HepG2 (cell line): ENCODE results near the gene HSPA5. TPM values are rescaled to one million over a fixed set of nuclear protein-coding genes. Genes with fewer than 3 reads are reported as not detected.
A peak's percentile ranks its signal among the peaks of the same experiment; 100 is the strongest.

Experiments
- BCL6 ChIP-seq: IDR thresholded peaks from 2 replicates; pipeline ENCODE4 v1.6.1; 2016; ENCODE audit warnings: missing genetic modification reagents, missing compliant biosample characterization
- ERF ChIP-seq: IDR thresholded peaks from 2 replicates; pipeline ENCODE4 v1.6.1; 2018; ENCODE audit warnings: missing biosample characterization, missing genetic modification reagents
- HIVEP1 ChIP-seq: sonication (generic); formaldehyde crosslinking; IDR thresholded peaks from 2 replicates; pipeline ENCODE4 v1.4.0; 2020; ENCODE audit warnings: mild to moderate bottlenecking, missing genetic modification reagents
- HMGXB4 ChIP-seq, 2 experiments: sonication (generic) in 1 of 2; formaldehyde crosslinking in 1 of 2; IDR thresholded peaks; 2 replicates each; pipeline versions ENCODE4 v1.4.0 to v1.6.1; 2018 to 2020; ENCODE audit warnings: missing genetic modification reagents in 2 of 2, borderline replicate concordance in 1 of 2, low read depth in 1 of 2, mild to moderate bottlenecking in 1 of 2, missing biosample characterization in 1 of 2
- JDP2 ChIP-seq: sonication (generic); formaldehyde crosslinking; IDR thresholded peaks from 2 replicates; pipeline ENCODE4 v1.8.1; 2022; ENCODE audit warnings: missing genetic modification reagents, borderline replicate concordance
- PBX3 ChIP-seq: sonication (generic); formaldehyde crosslinking; IDR thresholded peaks from 2 replicates; pipeline ENCODE4 v1.8.1; 2023; ENCODE audit warnings: missing genetic modification reagents, inconsistent platforms, borderline replicate concordance
- PRDM4 ChIP-seq: sonication (generic); formaldehyde crosslinking; IDR thresholded peaks from 2 replicates; pipeline ENCODE4 v1.9.0; 2021; ENCODE audit warnings: missing genetic modification reagents, borderline replicate concordance
- SIX4 ChIP-seq: sonication (generic); formaldehyde crosslinking; IDR thresholded peaks from 2 replicates; pipeline ENCODE4 v1.4.0; 2020; ENCODE audit warnings: missing genetic modification reagents
- SMYD3 ChIP-seq: sonication (generic); formaldehyde crosslinking; IDR thresholded peaks from 2 replicates; pipeline ENCODE4 v1.8.1; 2023; ENCODE audit warnings: mild to moderate bottlenecking, missing genetic modification reagents
- TEF ChIP-seq: sonication (generic); formaldehyde crosslinking; IDR thresholded peaks from 2 replicates; pipeline ENCODE4 v1.5.0; 2020; ENCODE audit warnings: missing genetic modification reagents
- ZKSCAN5 ChIP-seq: sonication (generic); formaldehyde crosslinking; IDR thresholded peaks from 2 replicates; pipeline ENCODE4 v1.5.1; 2020; ENCODE audit warnings: mild to moderate bottlenecking, missing genetic modification reagents
- ZNF569 ChIP-seq: sonication (generic); formaldehyde crosslinking; IDR thresholded peaks from 2 replicates; pipeline ENCODE4 v1.5.0; 2020; ENCODE audit warnings: mild to moderate bottlenecking, missing genetic modification reagents, moderate library complexity, borderline replicate concordance
- ZNF574 ChIP-seq: sonication (generic); formaldehyde crosslinking; IDR thresholded peaks from 2 replicates; pipeline ENCODE4 v1.4.0; 2020; ENCODE audit warnings: missing genetic modification reagents
- ZNF776 ChIP-seq: sonication (generic); formaldehyde crosslinking; IDR thresholded peaks from 2 replicates; pipeline ENCODE4 v1.4.0; 2020; ENCODE audit warnings: mild to moderate bottlenecking, missing genetic modification reagents
- polyA plus RNA-seq, 8 experiments: library from polyadenylated mRNA; depleted of rRNA in 3 of 8; stranded (reverse) in 7 of 8; unstranded in 1 of 8; fragments of >200 nt; fragmentation: Illumina TruSeq in 4 of 8; extraction: Trizol in 4 of 8; gene quantifications; 2 replicates each; pipeline versions ENCODE4 v1.2.1 to v1.2.3, GENCODE V29; 2011 to 2016; ENCODE audit warnings: low read depth in 4 of 8, missing spikeins in 1 of 8, mixed read lengths in 1 of 8; ENCODE audit not compliant: insufficient read depth in 1 of 8
- total RNA-seq, 5 experiments: library from RNA; depleted of rRNA; stranded (reverse); fragments of >200 nt; fragmentation: Illumina TruSeq; extraction: Trizol; gene quantifications; 2 replicates each; pipeline ENCODE4 v1.2.3, GENCODE V29; 2016; ENCODE audit warnings: low read depth in 1 of 5
- TF ChIP-seq, protein P1 (sequence below): sonication (generic); formaldehyde crosslinking; conservative IDR thresholded peaks from 2 replicates; pipeline ENCODE4 v1.4.0; 2020; ENCODE audit warnings: missing genetic modification reagents
- TF ChIP-seq, protein P2 (sequence below): IDR thresholded peaks from 2 replicates; pipeline ENCODE4 v1.6.1; 2018; ENCODE audit warnings: missing genetic modification reagents, mild to moderate bottlenecking, missing compliant biosample characterization

The HSPA5 gene
- total and polyA plus RNA-seq, 2 of the 13 experiments (the other 11 are each of a cell fraction or from before 2014, with no cell fraction given): 201 to 206 TPM

GRCh38 chr9:125272697-125273096, 31.6 kb upstream of the HSPA5 start (continued):
- TF ChIP-seq PRDM4 (CRISPR knock-in tag) (no peak), TEF (no peak), HMGXB4 (CRISPR knock-in tag; IDR thresholded peaks at IDR 0.05; ENCODE audit: borderline replicate concordance in 1 of 2, low read depth in 1 of 2) (no peak), ZNF569 (no peak), BCL6 (peak; percentile 74), ZNF574 (no peak), SMYD3 (CRISPR knock-in tag) (no peak), JDP2 (no peak), ZNF776 (no peak), HIVEP1 (no peak), ERF (CRISPR knock-in tag) (peak; percentile 50; the same call in 1 of the 2 replicates), ZKSCAN5 (no peak), SIX4 (CRISPR knock-in tag) (0 out of 2 replicates have a peak, but pooled peaks have one; percentile 40), PBX3 (CRISPR knock-in tag) (no peak)
- TF ChIP-seq, protein P1, sequence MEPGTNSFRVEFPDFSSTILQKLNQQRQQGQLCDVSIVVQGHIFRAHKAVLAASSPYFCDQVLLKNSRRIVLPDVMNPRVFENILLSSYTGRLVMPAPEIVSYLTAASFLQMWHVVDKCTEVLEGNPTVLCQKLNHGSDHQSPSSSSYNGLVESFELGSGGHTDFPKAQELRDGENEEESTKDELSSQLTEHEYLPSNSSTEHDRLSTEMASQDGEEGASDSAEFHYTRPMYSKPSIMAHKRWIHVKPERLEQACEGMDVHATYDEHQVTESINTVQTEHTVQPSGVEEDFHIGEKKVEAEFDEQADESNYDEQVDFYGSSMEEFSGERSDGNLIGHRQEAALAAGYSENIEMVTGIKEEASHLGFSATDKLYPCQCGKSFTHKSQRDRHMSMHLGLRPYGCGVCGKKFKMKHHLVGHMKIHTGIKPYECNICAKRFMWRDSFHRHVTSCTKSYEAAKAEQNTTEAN: 0 out of 2 replicates have a peak, but pooled peaks have one; percentile 33
- TF ChIP-seq, protein P2, sequence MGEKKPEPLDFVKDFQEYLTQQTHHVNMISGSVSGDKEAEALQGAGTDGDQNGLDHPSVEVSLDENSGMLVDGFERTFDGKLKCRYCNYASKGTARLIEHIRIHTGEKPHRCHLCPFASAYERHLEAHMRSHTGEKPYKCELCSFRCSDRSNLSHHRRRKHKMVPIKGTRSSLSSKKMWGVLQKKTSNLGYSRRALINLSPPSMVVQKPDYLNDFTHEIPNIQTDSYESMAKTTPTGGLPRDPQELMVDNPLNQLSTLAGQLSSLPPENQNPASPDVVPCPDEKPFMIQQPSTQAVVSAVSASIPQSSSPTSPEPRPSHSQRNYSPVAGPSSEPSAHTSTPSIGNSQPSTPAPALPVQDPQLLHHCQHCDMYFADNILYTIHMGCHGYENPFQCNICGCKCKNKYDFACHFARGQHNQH: peak; percentile 64; the same call in 1 of the 2 replicates
